PC-3 (cell line): ENCODE results near the gene CEP152.

ENCODE experiments used
- EZH2 ChIP-seq: fragments of 300-600 bp; sonication (generic); IDR thresholded peaks from one replicate; pipeline ENCODE4 v1.6.1; 2017; ENCODE audit warnings: antibody characterized with exemption, mild to moderate bottlenecking, low read length; ENCODE audit not compliant: unreplicated experiment
- EZH2phosphoT487 ChIP-seq: fragments of 300-600 bp; sonication (generic); IDR thresholded peaks from 2 replicates; pipeline ENCODE4 v1.6.1; 2018; ENCODE audit warnings: mild to moderate bottlenecking, antibody characterized with exemption, low read length, borderline replicate concordance
- TF ChIP-seq, protein P1 (sequence below): fragments of 300-600 bp; sonication (generic); conservative IDR thresholded peaks from 2 replicates; pipeline ENCODE4 v1.5.1; 2017; ENCODE audit warnings: antibody characterized with exemption, low read depth, mild to moderate bottlenecking, low read length

DNA sequence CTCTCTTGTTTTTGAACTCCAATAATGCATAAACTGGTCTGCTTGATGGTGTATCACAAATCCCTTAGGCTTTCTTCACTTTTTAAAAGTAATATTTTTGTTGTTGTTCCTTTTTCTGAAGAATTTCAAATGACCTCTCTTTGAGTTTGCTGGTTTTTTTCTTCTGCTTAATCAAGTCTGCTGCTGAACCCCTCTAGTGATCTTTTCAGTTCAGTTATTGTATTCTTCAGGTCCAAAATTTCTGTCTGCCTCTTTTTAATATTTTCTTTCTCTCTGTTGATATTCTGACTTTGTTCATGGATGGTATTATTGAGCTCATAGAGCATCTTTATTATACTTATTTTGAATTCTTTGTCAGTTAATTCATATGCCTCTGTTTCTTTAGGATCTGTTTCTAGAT lies 21.8 kb upstream of the CEP152 start:
- TF ChIP-seq EZH2phosphoT487 (no peak), EZH2 (no peak)
- TF ChIP-seq, protein P1, sequence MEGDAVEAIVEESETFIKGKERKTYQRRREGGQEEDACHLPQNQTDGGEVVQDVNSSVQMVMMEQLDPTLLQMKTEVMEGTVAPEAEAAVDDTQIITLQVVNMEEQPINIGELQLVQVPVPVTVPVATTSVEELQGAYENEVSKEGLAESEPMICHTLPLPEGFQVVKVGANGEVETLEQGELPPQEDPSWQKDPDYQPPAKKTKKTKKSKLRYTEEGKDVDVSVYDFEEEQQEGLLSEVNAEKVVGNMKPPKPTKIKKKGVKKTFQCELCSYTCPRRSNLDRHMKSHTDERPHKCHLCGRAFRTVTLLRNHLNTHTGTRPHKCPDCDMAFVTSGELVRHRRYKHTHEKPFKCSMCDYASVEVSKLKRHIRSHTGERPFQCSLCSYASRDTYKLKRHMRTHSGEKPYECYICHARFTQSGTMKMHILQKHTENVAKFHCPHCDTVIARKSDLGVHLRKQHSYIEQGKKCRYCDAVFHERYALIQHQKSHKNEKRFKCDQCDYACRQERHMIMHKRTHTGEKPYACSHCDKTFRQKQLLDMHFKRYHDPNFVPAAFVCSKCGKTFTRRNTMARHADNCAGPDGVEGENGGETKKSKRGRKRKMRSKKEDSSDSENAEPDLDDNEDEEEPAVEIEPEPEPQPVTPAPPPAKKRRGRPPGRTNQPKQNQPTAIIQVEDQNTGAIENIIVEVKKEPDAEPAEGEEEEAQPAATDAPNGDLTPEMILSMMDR, result no peak
